CD14-positive monocyte (primary cell): ENCODE measurements around the gene LAMC3. TPM values are rescaled to one million over a fixed set of nuclear protein-coding genes. Genes with fewer than 3 reads are reported as not detected.

Experiments
- DNase-seq, 3 donors: peaks; one replicate each; pipeline ENCODE4 v3.0.0-alpha.2; 2011 to 2022
- H2AFZ ChIP-seq: 2 replicates; pipeline ENCODE4 v1.6.0; 2012; ENCODE audit warnings: mild to moderate bottlenecking, low read depth, low read length, inconsistent platforms; ENCODE audit not compliant: insufficient read depth, poor library complexity, severe bottlenecking
- H3K27ac ChIP-seq, 2 donors: 1 replicate in 1 of 2; 2 replicates in 1 of 2; pipeline ENCODE4 v1.5.1; 2012 to 2013; ENCODE audit warnings: low read length in 2 of 2, control low read depth in 1 of 2, inconsistent platforms in 1 of 2, low read depth in 1 of 2, mild to moderate bottlenecking in 1 of 2
- H3K27me3 ChIP-seq, 2 donors: one replicate each; pipeline versions ENCODE4 v1.6.0 to v1.6.1; 2011 to 2013; ENCODE audit warnings: low read length in 2 of 2; ENCODE audit not compliant: control insufficient read depth in 2 of 2, insufficient read depth in 2 of 2
- H3K36me3 ChIP-seq, 2 donors: replicated peaks in 1 of 2; 1 replicate in 1 of 2; 2 replicates in 1 of 2; pipeline versions ENCODE4 v1.5.1 to v1.6.1; 2012 to 2013; ENCODE audit warnings: low read length in 2 of 2, control low read depth in 1 of 2, inconsistent platforms in 1 of 2, mild to moderate bottlenecking in 1 of 2; ENCODE audit not compliant: insufficient read depth in 2 of 2, control insufficient read depth in 1 of 2
- H3K4me1 ChIP-seq, 2 donors: 1 replicate in 1 of 2; 2 replicates in 1 of 2; pipeline versions ENCODE4 v1.5.1 to v1.6.1; 2012 to 2013; ENCODE audit warnings: low read length in 2 of 2, control low read depth in 1 of 2, inconsistent platforms in 1 of 2, mild to moderate bottlenecking in 1 of 2, moderate library complexity in 1 of 2; ENCODE audit not compliant: insufficient read depth in 2 of 2, control insufficient read depth in 1 of 2
- H3K4me2 ChIP-seq: replicated peaks from 2 replicates; pipeline ENCODE3; 2012; ENCODE audit warnings: low read length, moderate library complexity, mild to moderate bottlenecking; ENCODE audit not compliant: poor library complexity, severe bottlenecking; ENCODE audit errors: extremely low read depth
- H3K4me3 ChIP-seq, 3 experiments: fragments of 200-600 bp in 1 of 3; sonication (generic) in 1 of 3; replicated peaks in 1 of 3; 1 replicate in 2 of 3; 2 replicates in 1 of 3; pipeline ENCODE4 v1.5.1; 2011 to 2013; ENCODE audit warnings: low read length in 3 of 3, mild to moderate bottlenecking in 3 of 3, control low read depth in 2 of 3, low read depth in 2 of 3, inconsistent platforms in 1 of 3, moderate library complexity in 1 of 3
- H3K79me2 ChIP-seq: 2 replicates; pipeline ENCODE4 v1.6.0; 2012; ENCODE audit warnings: mild to moderate bottlenecking, control low read depth, inconsistent platforms, low read length, moderate library complexity; ENCODE audit not compliant: insufficient read depth
- H3K9ac ChIP-seq: 2 replicates; pipeline ENCODE4 v1.6.0; 2017; ENCODE audit warnings: low read length, mild to moderate bottlenecking; ENCODE audit not compliant: insufficient read depth, poor library complexity, severe bottlenecking
- H3K9me3 ChIP-seq, 2 donors: replicated peaks in 1 of 2; 1 replicate in 1 of 2; 2 replicates in 1 of 2; pipeline versions ENCODE4 v1.5.1 to v1.6.1; 2012 to 2013; ENCODE audit warnings: low read length in 2 of 2, control low read depth in 1 of 2; ENCODE audit not compliant: control insufficient read depth in 1 of 2, insufficient read depth in 1 of 2
- H4K20me1 ChIP-seq: 2 replicates; pipeline ENCODE4 v1.6.0; 2012; ENCODE audit warnings: mild to moderate bottlenecking, low read length, control low read depth, moderate library complexity; ENCODE audit not compliant: insufficient read depth
- H3K27ac Mint-ChIP-seq, 7 donors: one replicate each; pipeline ENCODE4 v1.8.0; 2020; ENCODE audit warnings: mild to moderate bottlenecking in 7 of 7, mixed read lengths in 7 of 7, moderate library complexity in 6 of 7, inconsistent platforms in 2 of 7
- H3K27me3 Mint-ChIP-seq, 3 donors: one replicate each; pipeline ENCODE4 v1.8.0; 2021 to 2022; ENCODE audit warnings: low read depth in 3 of 3, mild to moderate bottlenecking in 3 of 3, mixed read lengths in 3 of 3, moderate library complexity in 3 of 3, inconsistent platforms in 1 of 3
- H3K36me3 Mint-ChIP-seq, 2 donors: one replicate each; pipeline ENCODE4 v1.8.0; 2020; ENCODE audit warnings: mixed read lengths in 2 of 2, inconsistent platforms in 1 of 2, mild to moderate bottlenecking in 1 of 2
- H3K4me1 Mint-ChIP-seq: one replicate; pipeline ENCODE4 v1.8.0; 2020; ENCODE audit warnings: mild to moderate bottlenecking, mixed read lengths
- H3K4me3 Mint-ChIP-seq, 2 donors: one replicate each; pipeline ENCODE4 v1.8.0; 2020; ENCODE audit warnings: mild to moderate bottlenecking in 2 of 2, mixed read lengths in 2 of 2, moderate library complexity in 1 of 2
- H3K9me3 Mint-ChIP-seq, 7 donors: one replicate each; pipeline ENCODE4 v1.8.0; 2020 to 2022; ENCODE audit warnings: mixed read lengths in 7 of 7, mild to moderate bottlenecking in 6 of 7, moderate library complexity in 6 of 7, inconsistent platforms in 2 of 7
- CTCF ChIP-seq: fragments of 200-600 bp; IDR thresholded peaks from one replicate; pipeline ENCODE4 v1.8.0; 2022; ENCODE audit warnings: antibody characterized with exemption, mild to moderate bottlenecking
- WGBS: methylation state at CpG from one replicate; pipeline ENCODE4 v1.1.5; 2013; ENCODE audit warnings: missing lambda C conversion rate; ENCODE audit not compliant: insufficient coverage; 5-methylcytosine and 5-hydroxymethylcytosine counted together
- intact Hi-C, 2 donors: fragments of 100-400 bp; cut with micrococcal nuclease; formaldehyde crosslinking; loops; one replicate each; pipeline versions ENCODE4 v1.15.0 to v1.15.1; 2023
- polyA plus RNA-seq, 3 donors: library from polyadenylated mRNA; depleted of rRNA in 1 of 3; unstranded in 2 of 3; stranded (reverse) in 1 of 3; fragments of 300-500 nt in 2 of 3; fragments of >200 nt in 1 of 3; fragmentation: Illumina TruSeq in 2 of 3; gene quantifications; 1 replicate in 2 of 3; 2 replicates in 1 of 3; pipeline ENCODE4 v1.2.3, GENCODE V29; 2012 to 2021

Gene LAMC3
- polyA plus RNA-seq, 3 donors: 0.19 TPM; not detected in 2

- Histone ChIP-seq H4K20me1 (no peaks in the 10 kb centered on the region), H3K4me3 (no peak overlapping the region), H3K79me2 (no peaks in the 10 kb centered on the region), H3K9me3 (no peaks in the 10 kb centered on the region), H3K27me3 (no peaks in the 10 kb centered on the region), H2AFZ (no peak overlapping the region), H3K4me1 (peaks cover 5 to 8% of the 10 kb centered on the region in 2 donors), H3K36me3 (no peaks in the 10 kb centered on the region), H3K4me2 (no peak overlapping the region), H3K9ac (no peak overlapping the region), H3K27ac (no peak overlapping the region)
- Mint-ChIP-seq H3K9me3 (peaks cover 0 to 2% (median 0%) of the 10 kb centered on the region in 7 donors), H3K4me3 (no peak overlapping the region), H3K27ac (no peak overlapping the region), H3K4me1 (no peaks in the 10 kb centered on the region), H3K36me3 (no peaks in the 10 kb centered on the region), H3K27me3 (peaks cover 0 to 8% (median 5%) of the 10 kb centered on the region in 3 donors)
- DNase-seq: no peak
- 94% methylated on average over 18 of the region's 19 CpGs for WGBS
- intact Hi-C loops: no loop called here
- TF ChIP-seq CTCF: no peak
Measured at GRCh38 chr9:131038256-131039128, 29.5 kb downstream of the LAMC3 start.

- peaks cover 0 to 8% (median 2%) of the 10 kb centered on the region in 3 donors for H3K27me3 Mint-ChIP-seq
- WGBS: 81% methylated on average over 15 of the region's 18 CpGs
Measured at GRCh38 chr9:131039129-131039954, 30.4 kb downstream of the LAMC3 start.

More at GRCh38 chr9:131039129-131039954, 30.4 kb downstream of the LAMC3 start:
- peak overlapping the region in 1 of 7 donors; percentile 40 for H3K27ac Mint-ChIP-seq
- no peaks in the 10 kb centered on the region for H3K4me1 Mint-ChIP-seq
- Histone ChIP-seq H3K27ac (no peak overlapping the region), H3K4me3 (no peak overlapping the region), H3K79me2 (no peaks in the 10 kb centered on the region), H2AFZ (no peak overlapping the region), H3K9ac (no peak overlapping the region), H3K27me3 (no peaks in the 10 kb centered on the region), H3K4me1 (peaks cover 5 to 8% of the 10 kb centered on the region in 2 donors), H3K4me2 (no peak overlapping the region), H3K9me3 (no peaks in the 10 kb centered on the region), H4K20me1 (no peaks in the 10 kb centered on the region), H3K36me3 (no peaks in the 10 kb centered on the region)
- no peak for TF ChIP-seq CTCF
- H3K4me3 Mint-ChIP-seq: no peak overlapping the region
- no peak for DNase-seq
- H3K9me3 Mint-ChIP-seq: peaks cover 0 to 2% (median 0%) of the 10 kb centered on the region in 7 donors
- H3K36me3 Mint-ChIP-seq: no peaks in the 10 kb centered on the region
- intact Hi-C loops: no loop called here
